H1 (cell line): ENCODE data around the gene DHX58. TPM values are rescaled to one million over a fixed set of nuclear protein-coding genes. Genes with fewer than 3 reads are reported as not detected.
A peak's percentile ranks its signal among the peaks of the same experiment; 100 is the strongest.

Experiments used
- CTCF ChIA-PET: fragments of 300-600 bp; sonication (Branson Sonifier 250); formaldehyde crosslinking; loops from one replicate; lab custom pipeline; 2021; ENCODE audit not compliant: partially characterized antibody; lab: Charles Lee
- POLR2A ChIA-PET: fragments of 300-600 bp; sonication (Branson Sonifier 250); formaldehyde crosslinking; loops from one replicate; lab custom pipeline; 2021; ENCODE audit warnings: inconsistent platforms; ENCODE audit not compliant: partially characterized antibody; lab: Charles Lee
- DNase-seq, 2 experiments: peaks; one replicate each; pipeline versions ENCODE4 v3.0.0 to v3.0.0-alpha.2; 2010 to 2022; ENCODE audit warnings: low spot score in 2 of 2, low read depth in 1 of 2, mixed read lengths in 1 of 2
- FAIRE-seq: peaks from 2 replicates; lab custom pipeline; 2011; peaks lifted over from hg19 to GRCh38; lab: Jason Lieb, UNC
- H2AFZ ChIP-seq: 2 replicates; pipeline ENCODE4 v1.8.1; 2012; ENCODE audit warnings: low read length, inconsistent platforms
- H2AK5ac ChIP-seq: 2 replicates; pipeline ENCODE4 v1.6.1; 2013; ENCODE audit warnings: low read depth, low read length
- H2BK120ac ChIP-seq: replicated peaks from 2 replicates; pipeline ENCODE3; 2013; ENCODE audit warnings: low read depth, low read length, inconsistent platforms
- H2BK12ac ChIP-seq: 2 replicates; pipeline ENCODE4 v1.6.1; 2013; ENCODE audit warnings: low read depth, low read length
- H2BK15ac ChIP-seq: 2 replicates; pipeline ENCODE4 v1.6.1; 2013; ENCODE audit warnings: low read length
- H2BK20ac ChIP-seq: 2 replicates; pipeline ENCODE4 v1.6.1; 2013; ENCODE audit warnings: low read length
- H2BK5ac ChIP-seq: 2 replicates; pipeline ENCODE4 v1.6.1; 2013; ENCODE audit warnings: low read depth, low read length
- H3K14ac ChIP-seq: 2 replicates; pipeline ENCODE4 v1.6.1; 2013; ENCODE audit warnings: inconsistent platforms; ENCODE audit not compliant: insufficient read length
- H3K18ac ChIP-seq: 2 replicates; pipeline ENCODE4 v1.6.1; 2013; ENCODE audit warnings: low read length; ENCODE audit errors: extremely low read depth
- H3K23ac ChIP-seq: 2 replicates; pipeline ENCODE4 v1.6.1; 2013; ENCODE audit warnings: inconsistent platforms; ENCODE audit not compliant: insufficient read length
- H3K23me2 ChIP-seq: 2 replicates; pipeline ENCODE4 v1.6.1; 2013; ENCODE audit warnings: low read depth, low read length
- H3K27ac ChIP-seq: 2 replicates; pipeline ENCODE4 v1.6.1; 2011; ENCODE audit warnings: low read depth, low read length, inconsistent platforms
- H3K27me3 ChIP-seq, 4 experiments: replicated peaks in 1 of 4; 1 replicate in 1 of 4; 2 replicates in 3 of 4; pipeline versions ENCODE4 v1.6.1 to v1.8.1; 2011 to 2013; ENCODE audit warnings: low read length in 3 of 4, mild to moderate bottlenecking in 3 of 4, inconsistent platforms in 2 of 4, mixed read lengths in 2 of 4, moderate library complexity in 1 of 4; ENCODE audit not compliant: control insufficient read depth in 3 of 4, insufficient read depth in 3 of 4; ENCODE audit errors: extremely low read depth in 1 of 4
- H3K36me3 ChIP-seq, 4 experiments: 2 replicates each; pipeline versions ENCODE4 v1.6.1 to v1.8.1; 2011 to 2013; ENCODE audit warnings: mild to moderate bottlenecking in 4 of 4, low read length in 3 of 4, moderate library complexity in 2 of 4, control low read depth in 1 of 4, inconsistent platforms in 1 of 4; ENCODE audit not compliant: insufficient read depth in 4 of 4, control insufficient read depth in 2 of 4
- H3K4ac ChIP-seq: replicated peaks from 2 replicates; pipeline ENCODE3; 2013; ENCODE audit warnings: low read length, low read depth, mixed read lengths, inconsistent platforms; ENCODE audit not compliant: insufficient read length
- H3K4me1 ChIP-seq, 4 experiments: replicated peaks in 1 of 4; 1 replicate in 1 of 4; 2 replicates in 3 of 4; pipeline versions ENCODE4 v1.6.1 to v1.8.1; 2011 to 2013; ENCODE audit warnings: low read length in 3 of 4, inconsistent platforms in 2 of 4, mixed read lengths in 1 of 4; ENCODE audit not compliant: insufficient read depth in 4 of 4, control insufficient read depth in 3 of 4
- H3K4me2 ChIP-seq, 2 experiments: 2 replicates each; pipeline versions ENCODE4 v1.6.1 to v1.8.1; 2011 to 2013; ENCODE audit warnings: low read depth in 2 of 2, low read length in 2 of 2, control low read depth in 1 of 2, inconsistent platforms in 1 of 2, mild to moderate bottlenecking in 1 of 2; ENCODE audit not compliant: insufficient read depth in 1 of 2
- H3K4me3 ChIP-seq, 4 experiments: fragments of 200-600, 300-600 bp in 1 of 4; sonication (generic), shearing (Covaris generic), sonication (Bioruptor Twin) in 1 of 4; 2 replicates each; pipeline versions ENCODE4 v1.5.1 to v1.8.1; 2011 to 2016; ENCODE audit warnings: low read length in 4 of 4, low read depth in 3 of 4, control low read depth in 2 of 4, inconsistent platforms in 2 of 4, mild to moderate bottlenecking in 2 of 4, mixed read lengths in 1 of 4, moderate library complexity in 1 of 4; ENCODE audit not compliant: insufficient read depth in 2 of 4; ENCODE audit errors: extremely low read depth in 1 of 4
- H3K56ac ChIP-seq: replicated peaks from 2 replicates; pipeline ENCODE3; 2013; ENCODE audit warnings: low read depth, mild to moderate bottlenecking, mixed read lengths, low read length, inconsistent platforms; ENCODE audit not compliant: insufficient read length
- H3K79me1 ChIP-seq: 2 replicates; pipeline ENCODE4 v1.6.1; 2013; ENCODE audit warnings: low read depth, low read length, control low read depth
- H3K79me2 ChIP-seq, 2 experiments: 2 replicates each; pipeline versions ENCODE4 v1.6.1 to v1.8.1; 2012 to 2013; ENCODE audit warnings: low read length in 2 of 2, mild to moderate bottlenecking in 2 of 2, inconsistent platforms in 1 of 2; ENCODE audit not compliant: insufficient read depth in 2 of 2, control insufficient read depth in 1 of 2
- H3K9ac ChIP-seq, 4 experiments: replicated peaks in 1 of 4; 1 replicate in 1 of 4; 2 replicates in 3 of 4; pipeline versions ENCODE4 v1.6.1 to v1.8.1; 2011 to 2013; ENCODE audit warnings: low read depth in 3 of 4, low read length in 3 of 4, control low read depth in 2 of 4, mild to moderate bottlenecking in 2 of 4, moderate library complexity in 2 of 4, inconsistent platforms in 1 of 4; ENCODE audit errors: extremely low read depth in 1 of 4
- H3K9me3 ChIP-seq, 2 experiments: 2 replicates each; pipeline versions ENCODE4 v1.6.1 to v1.8.1; 2012 to 2013; ENCODE audit warnings: mild to moderate bottlenecking in 2 of 2, moderate library complexity in 2 of 2, control low read depth in 1 of 2, inconsistent platforms in 1 of 2, low read depth in 1 of 2, low read length in 1 of 2, mixed read lengths in 1 of 2; ENCODE audit not compliant: insufficient read depth in 2 of 2
- H4K20me1 ChIP-seq, 2 experiments: replicated peaks in 1 of 2; 2 replicates each; pipeline versions ENCODE3 to v1.8.1; 2011 to 2013; ENCODE audit warnings: inconsistent platforms in 2 of 2, low read length in 2 of 2, mild to moderate bottlenecking in 1 of 2; ENCODE audit not compliant: insufficient read depth in 2 of 2, control insufficient read depth in 1 of 2
- H4K5ac ChIP-seq: 2 replicates; pipeline ENCODE4 v1.6.1; 2013; ENCODE audit warnings: low read length, low read depth, mixed read lengths, inconsistent platforms; ENCODE audit not compliant: insufficient read length
- H4K8ac ChIP-seq: 2 replicates; pipeline ENCODE4 v1.8.0; 2013; ENCODE audit warnings: mild to moderate bottlenecking, moderate library complexity, low read length, inconsistent platforms; ENCODE audit not compliant: insufficient read depth; ENCODE audit errors: extremely low read depth
- H4K91ac ChIP-seq: replicated peaks from 2 replicates; pipeline ENCODE3; 2013; ENCODE audit warnings: low read length, mixed read lengths, inconsistent platforms; ENCODE audit not compliant: insufficient read length
- PHF8 ChIP-seq: fragments of 200-600 bp; sonication (generic); conservative IDR thresholded peaks from 2 replicates; pipeline ENCODE4 v1.7.1; 2012; ENCODE audit warnings: low read depth, mild to moderate bottlenecking, inconsistent platforms, low read length, moderate library complexity
- POLR2AphosphoS5 ChIP-seq: IDR thresholded peaks from 2 replicates; pipeline ENCODE4 v1.6.1; 2011; ENCODE audit warnings: low read depth, low read length
- RAD21 ChIP-seq, 2 experiments: IDR thresholded peaks in 1 of 2; conservative IDR thresholded peaks in 1 of 2; 2 replicates each; pipeline ENCODE4 v1.6.1; 2011; ENCODE audit warnings: low read depth in 2 of 2, low read length in 2 of 2, improper control_type of control experiment in 1 of 2, inconsistent platforms in 1 of 2, mild to moderate bottlenecking in 1 of 2, moderate library complexity in 1 of 2
- RBBP5 ChIP-seq: IDR thresholded peaks from 2 replicates; pipeline ENCODE4 v1.7.1; 2012; ENCODE audit warnings: low read depth, mild to moderate bottlenecking, inconsistent platforms, low read length, moderate library complexity, borderline replicate concordance
- WGBS, 2 experiments: shearing (Covaris generic) in 1 of 2; methylation state at CpG; one replicate each; pipeline versions ENCODE4 v1.1.6 to v1.1.7; 2013 to 2015; ENCODE audit warnings: low lambda C conversion rate in 2 of 2, mixed read lengths in 2 of 2, inconsistent platforms in 1 of 2, low coverage in 1 of 2, missing lambda C conversion rate in 1 of 2; ENCODE audit not compliant: insufficient replicate concordance in 2 of 2, insufficient coverage in 1 of 2, insufficient read length in 1 of 2; ENCODE audit errors: extremely low coverage in 1 of 2, missing lambda C conversion rate in 1 of 2; 5-methylcytosine and 5-hydroxymethylcytosine counted together
- polyA plus RNA-seq, 7 experiments: library from polyadenylated mRNA; depleted of rRNA in 3 of 7; stranded (reverse) in 5 of 7; unstranded in 2 of 7; fragments of >200 nt in 5 of 7; fragments of 200-250 nt in 2 of 7; gene quantifications; 1 replicate in 5 of 7; 2 replicates in 1 of 7; 4 replicates in 1 of 7; pipeline versions ENCODE4 v1.2.1 to v1.2.3, GENCODE V29; 2011 to 2013; ENCODE audit warnings: missing spikeins in 2 of 7, mixed read lengths in 2 of 7
- total RNA-seq: library from RNA; stranded (reverse); fragmentation: NEBNext Ultra II Directional; extraction: Animal tissue kit (Norgen Biotek cat#: 25700); gene quantifications from 2 replicates; pipeline ENCODE4 v1.2.1, GENCODE V29; 2021
- TF ChIP-seq, protein P1 (sequence below): IDR thresholded peaks from 2 replicates; pipeline ENCODE4 v1.6.1; 2012; ENCODE audit warnings: inconsistent platforms
- TF ChIP-seq, protein P2 (sequence below): IDR thresholded peaks from 2 replicates; pipeline ENCODE4 v1.6.1; 2012; ENCODE audit warnings: inconsistent platforms
- TF ChIP-seq, protein P3 (sequence below), 3 experiments: IDR thresholded peaks; 1 replicate in 2 of 3; 2 replicates in 1 of 3; pipeline versions ENCODE4 v1.5.1 to v1.6.1; 2011; ENCODE audit warnings: low read length in 3 of 3, mild to moderate bottlenecking in 3 of 3, inconsistent platforms in 2 of 3, low read depth in 1 of 3, moderate library complexity in 1 of 3; ENCODE audit not compliant: insufficient read depth in 1 of 3; ENCODE audit errors: control extremely low read depth in 1 of 3

The DHX58 gene
- total and polyA plus RNA-seq, 2 of the 8 experiments (the other 6 are each of a cell fraction or from before 2014, with no cell fraction given), result 5.6 to 9.9 TPM

DNA sequence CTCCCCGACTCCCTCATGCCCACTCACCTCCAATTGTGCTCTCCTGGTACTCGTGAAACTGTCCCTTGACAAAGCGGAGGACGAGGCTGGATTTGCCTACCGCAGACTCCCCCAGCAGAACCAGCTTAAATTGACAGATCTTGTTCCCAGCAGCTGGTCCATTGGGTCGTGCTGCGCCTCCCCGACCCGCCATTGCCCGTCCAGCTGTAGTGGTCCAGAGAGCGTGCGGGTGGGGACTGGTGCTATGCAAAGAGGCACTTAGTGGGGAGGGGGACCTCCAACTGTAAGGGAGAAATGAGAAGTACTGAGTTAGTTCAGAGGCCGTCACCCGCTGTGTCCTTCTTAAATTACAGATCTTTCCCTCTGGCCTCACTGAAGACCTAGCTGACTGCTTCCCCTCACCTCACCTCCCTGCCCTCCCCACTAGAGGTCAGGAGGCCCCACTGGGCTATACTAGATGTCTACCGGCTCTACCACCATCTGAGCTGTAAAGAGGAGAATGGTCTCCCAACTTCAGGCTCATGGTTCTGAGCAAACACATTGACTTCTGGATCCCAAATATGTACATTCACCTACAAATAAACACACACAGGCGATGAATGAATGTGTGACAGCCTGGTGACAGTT is 17.9 kb upstream of the DHX58 start:
- Histone ChIP-seq H3K18ac (no peak overlapping the region), H2BK120ac (no peak overlapping the region), H3K23ac (no peak overlapping the region), H2BK20ac (no peak overlapping the region), H3K79me2 (peaks cover 0 to 23% of the 10 kb centered on the region in 2 experiments; a peak in 2 of 4 replicates), H3K27ac (no peak overlapping the region; the same call in 1 of the 2 replicates), H3K36me3 (peaks cover 6 to 44% (median 26%) of the 10 kb centered on the region in 4 experiments), H2BK15ac (no peak overlapping the region), H3K9ac (no peak overlapping the region), H4K8ac (no peak overlapping the region), H3K23me2 (peaks cover 3% of the 10 kb centered on the region; the same call in 1 of the 2 replicates), H3K9me3 (no peaks in the 10 kb centered on the region), H4K20me1 (peaks cover 11 to 13% of the 10 kb centered on the region in 2 experiments), H2BK12ac (no peak overlapping the region), H4K91ac (no peak overlapping the region), H3K27me3 (no peaks in the 10 kb centered on the region), H3K4ac (no peak overlapping the region), H2AFZ (no peak overlapping the region), H4K5ac (no peak overlapping the region), H3K4me3 (no peak overlapping the region), H2AK5ac (no peak overlapping the region)
- 88% methylated on average over 16 of the region's 16 CpGs; no CpG with 5 or more reads in 1 of the 2 experiments for WGBS, 2 experiments
- POLR2A ChIA-PET, result interaction anchor here (1.1 to 1.8 kb wide), 2 partner anchors 9 to 17 kb away, joined by 3 to 5 read pairs; partner anchors contain the start of genes HSPB9 and KAT2A
- peak in 1 of 2 experiments; percentile 9; a peak in 2 of 4 replicates for TF ChIP-seq RAD21 (IDR thresholded peaks at IDR 0.05 in 1 of 2, conservative IDR thresholded peaks at IDR 0.05 in 1 of 2; ENCODE audit: low read depth in 2 of 2, low read length in 2 of 2)
- no peak for TF ChIP-seq RBBP5
- TF ChIP-seq, protein P1, sequence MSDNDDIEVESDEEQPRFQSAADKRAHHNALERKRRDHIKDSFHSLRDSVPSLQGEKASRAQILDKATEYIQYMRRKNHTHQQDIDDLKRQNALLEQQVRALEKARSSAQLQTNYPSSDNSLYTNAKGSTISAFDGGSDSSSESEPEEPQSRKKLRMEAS, result no peak
- TF ChIP-seq PHF8, result no peak
- TF ChIP-seq, protein P2, sequence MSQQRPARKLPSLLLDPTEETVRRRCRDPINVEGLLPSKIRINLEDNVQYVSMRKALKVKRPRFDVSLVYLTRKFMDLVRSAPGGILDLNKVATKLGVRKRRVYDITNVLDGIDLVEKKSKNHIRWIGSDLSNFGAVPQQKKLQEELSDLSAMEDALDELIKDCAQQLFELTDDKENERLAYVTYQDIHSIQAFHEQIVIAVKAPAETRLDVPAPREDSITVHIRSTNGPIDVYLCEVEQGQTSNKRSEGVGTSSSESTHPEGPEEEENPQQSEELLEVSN, result no peak
- TF ChIP-seq, protein P3, sequence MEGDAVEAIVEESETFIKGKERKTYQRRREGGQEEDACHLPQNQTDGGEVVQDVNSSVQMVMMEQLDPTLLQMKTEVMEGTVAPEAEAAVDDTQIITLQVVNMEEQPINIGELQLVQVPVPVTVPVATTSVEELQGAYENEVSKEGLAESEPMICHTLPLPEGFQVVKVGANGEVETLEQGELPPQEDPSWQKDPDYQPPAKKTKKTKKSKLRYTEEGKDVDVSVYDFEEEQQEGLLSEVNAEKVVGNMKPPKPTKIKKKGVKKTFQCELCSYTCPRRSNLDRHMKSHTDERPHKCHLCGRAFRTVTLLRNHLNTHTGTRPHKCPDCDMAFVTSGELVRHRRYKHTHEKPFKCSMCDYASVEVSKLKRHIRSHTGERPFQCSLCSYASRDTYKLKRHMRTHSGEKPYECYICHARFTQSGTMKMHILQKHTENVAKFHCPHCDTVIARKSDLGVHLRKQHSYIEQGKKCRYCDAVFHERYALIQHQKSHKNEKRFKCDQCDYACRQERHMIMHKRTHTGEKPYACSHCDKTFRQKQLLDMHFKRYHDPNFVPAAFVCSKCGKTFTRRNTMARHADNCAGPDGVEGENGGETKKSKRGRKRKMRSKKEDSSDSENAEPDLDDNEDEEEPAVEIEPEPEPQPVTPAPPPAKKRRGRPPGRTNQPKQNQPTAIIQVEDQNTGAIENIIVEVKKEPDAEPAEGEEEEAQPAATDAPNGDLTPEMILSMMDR (IDR thresholded peaks at IDR 0.05; ENCODE audit: control extremely low read depth in 1 of 3, insufficient read depth in 1 of 3, low read depth in 1 of 3, low read length in 3 of 3), result peak in 2 of 3 experiments; percentile 1 to 25; a peak in 1 of 4 replicates
- TF ChIP-seq POLR2AphosphoS5, result no peak
- TF ChIP-seq, all 59 proteins: peak for 2
- DNase-seq (no peak), FAIRE-seq (no peak)
- no peak overlapping the region for H3K14ac ChIP-seq
- H3K4me2 ChIP-seq, result no peak overlapping the region
- H3K56ac ChIP-seq, result no peak overlapping the region
- peaks cover 0 to 3% (median 1%) of the 10 kb centered on the region in 4 experiments; a peak in 1 of 7 replicates for H3K4me1 ChIP-seq
- CTCF ChIA-PET, result interaction anchor here (0.7 to 11.7 kb wide), 24 partner anchors 9 to 192 kb away, joined by 3 to 97 read pairs (median 4); partner anchors contain the start of genes HSPB9, KAT2A and NKIRAS2
- no peak overlapping the region for H2BK5ac ChIP-seq
- H3K79me1 ChIP-seq, result peaks cover 12% of the 10 kb centered on the region
